Nephron progenitor cell (in vitro differentiated cells): ENCODE results near the gene FAM193B.
"Not testable (repeated sequence)": the region's sequence is repeated elsewhere in the genome, so short reads cannot be mapped to it uniquely, and the experiment has no call there.

Experiments
- DNase-seq: peaks from one replicate; pipeline ENCODE4 v3.0.0; 2021
- H3K27ac Mint-ChIP-seq: 2 replicates; pipeline ENCODE4 v1.8.0; 2021; ENCODE audit warnings: mild to moderate bottlenecking, moderate library complexity, mixed read lengths
- H3K27me3 Mint-ChIP-seq: 2 replicates; pipeline ENCODE4 v1.8.0; 2021; ENCODE audit warnings: mild to moderate bottlenecking, low read depth, mixed read lengths; ENCODE audit not compliant: poor library complexity
- H3K36me3 Mint-ChIP-seq: 2 replicates; pipeline ENCODE4 v1.8.0; 2021; ENCODE audit warnings: low read depth, mixed read lengths
- H3K4me1 Mint-ChIP-seq: 2 replicates; pipeline ENCODE4 v1.8.0; 2021; ENCODE audit warnings: mixed read lengths
- H3K4me3 Mint-ChIP-seq: 2 replicates; pipeline ENCODE4 v1.8.0; 2021; ENCODE audit warnings: mild to moderate bottlenecking, moderate library complexity, mixed read lengths
- H3K9me3 Mint-ChIP-seq: 2 replicates; pipeline ENCODE4 v1.8.0; 2021; ENCODE audit warnings: mild to moderate bottlenecking, moderate library complexity, mixed read lengths
- TF ChIP-seq, protein P1 (sequence below): fragments of 200-600 bp; sonication (generic); IDR thresholded peaks from 2 replicates; pipeline ENCODE4 v1.5.0; 2021; ENCODE audit warnings: antibody characterized with exemption

Gene FAM193B

DNA sequence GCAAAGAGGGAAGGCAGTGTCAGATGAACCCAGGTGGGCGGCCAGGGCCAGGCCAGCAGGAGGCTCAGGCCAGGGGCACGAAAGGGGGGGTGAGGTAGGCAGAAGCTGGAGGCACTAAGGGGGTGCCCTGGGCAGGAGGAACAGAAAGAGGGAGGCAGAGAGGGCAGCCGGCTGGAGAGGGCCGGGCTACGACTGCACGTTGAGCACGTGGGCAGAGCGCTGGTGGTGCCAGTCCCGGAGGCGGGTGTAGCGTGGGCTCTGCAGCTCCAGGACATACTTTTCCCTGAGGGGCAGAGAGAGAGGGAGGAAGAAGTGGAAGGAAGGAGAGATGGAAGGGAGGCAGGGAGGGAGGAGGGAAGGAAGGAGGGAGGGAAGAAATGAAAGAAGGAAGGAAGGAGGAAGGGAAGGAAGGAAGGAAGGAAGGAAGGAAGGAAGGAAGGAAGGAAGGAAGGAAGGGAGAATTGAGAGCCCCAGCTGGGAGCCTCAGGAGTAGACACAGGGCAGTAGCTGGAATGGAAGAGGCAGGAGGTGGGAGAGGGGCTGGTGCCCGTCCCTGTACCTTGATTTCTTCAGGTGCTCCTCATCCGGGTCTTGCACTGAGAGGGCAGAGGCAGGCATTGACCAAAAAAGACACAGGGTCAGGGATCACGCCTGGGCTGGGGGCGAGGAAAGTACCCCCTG, 63.9 kb downstream of the FAM193B start:
- Mint-ChIP-seq H3K27me3 (no peaks in the 10 kb centered on the region), H3K4me1 (peaks cover 41% of the 10 kb centered on the region), H3K27ac (no peak overlapping the region), H3K4me3 (no peak overlapping the region), H3K36me3 (peaks cover 26% of the 10 kb centered on the region), H3K9me3 (no peaks in the 10 kb centered on the region)
- TF ChIP-seq, protein P1, sequence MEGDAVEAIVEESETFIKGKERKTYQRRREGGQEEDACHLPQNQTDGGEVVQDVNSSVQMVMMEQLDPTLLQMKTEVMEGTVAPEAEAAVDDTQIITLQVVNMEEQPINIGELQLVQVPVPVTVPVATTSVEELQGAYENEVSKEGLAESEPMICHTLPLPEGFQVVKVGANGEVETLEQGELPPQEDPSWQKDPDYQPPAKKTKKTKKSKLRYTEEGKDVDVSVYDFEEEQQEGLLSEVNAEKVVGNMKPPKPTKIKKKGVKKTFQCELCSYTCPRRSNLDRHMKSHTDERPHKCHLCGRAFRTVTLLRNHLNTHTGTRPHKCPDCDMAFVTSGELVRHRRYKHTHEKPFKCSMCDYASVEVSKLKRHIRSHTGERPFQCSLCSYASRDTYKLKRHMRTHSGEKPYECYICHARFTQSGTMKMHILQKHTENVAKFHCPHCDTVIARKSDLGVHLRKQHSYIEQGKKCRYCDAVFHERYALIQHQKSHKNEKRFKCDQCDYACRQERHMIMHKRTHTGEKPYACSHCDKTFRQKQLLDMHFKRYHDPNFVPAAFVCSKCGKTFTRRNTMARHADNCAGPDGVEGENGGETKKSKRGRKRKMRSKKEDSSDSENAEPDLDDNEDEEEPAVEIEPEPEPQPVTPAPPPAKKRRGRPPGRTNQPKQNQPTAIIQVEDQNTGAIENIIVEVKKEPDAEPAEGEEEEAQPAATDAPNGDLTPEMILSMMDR: no peak
- no peak for DNase-seq

DNA sequence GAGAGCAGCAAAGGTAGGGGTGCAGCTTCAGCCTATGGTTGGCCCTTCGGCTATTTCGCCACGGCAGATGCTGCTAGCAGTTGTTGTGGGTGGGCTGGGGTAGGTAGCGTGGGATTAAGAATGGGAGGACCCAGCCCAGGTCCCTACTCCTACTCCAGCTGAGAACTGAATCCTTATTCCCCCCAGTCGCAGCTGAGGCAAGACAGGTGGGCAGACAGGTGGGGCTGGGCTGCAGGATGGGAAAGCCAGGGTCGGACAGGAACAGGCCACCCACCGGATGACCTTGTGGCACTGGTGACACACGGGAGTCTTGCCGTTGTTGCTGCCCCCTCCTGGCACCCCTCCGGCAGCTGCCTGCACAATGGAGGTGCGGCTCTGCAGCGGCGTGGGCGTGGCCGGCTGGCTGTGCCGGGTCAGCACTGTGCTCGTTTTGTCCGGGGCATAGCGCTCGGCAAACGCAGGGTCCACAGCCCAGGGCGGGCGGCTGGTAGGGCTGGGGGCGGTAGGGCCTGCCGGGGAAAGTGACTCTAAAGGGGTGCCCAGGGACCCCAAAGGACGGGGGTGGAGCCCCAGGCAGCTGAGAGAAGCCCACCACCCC, 65.1 kb downstream of the FAM193B start:
- TF ChIP-seq, protein P1: no peak
- Mint-ChIP-seq H3K4me1 (peaks cover 42% of the 10 kb centered on the region), H3K27me3 (no peaks in the 10 kb centered on the region), H3K27ac (no peak overlapping the region), H3K4me3 (no peak overlapping the region), H3K36me3 (peaks cover 35% of the 10 kb centered on the region), H3K9me3 (no peaks in the 10 kb centered on the region)
- no peak for DNase-seq

DNA sequence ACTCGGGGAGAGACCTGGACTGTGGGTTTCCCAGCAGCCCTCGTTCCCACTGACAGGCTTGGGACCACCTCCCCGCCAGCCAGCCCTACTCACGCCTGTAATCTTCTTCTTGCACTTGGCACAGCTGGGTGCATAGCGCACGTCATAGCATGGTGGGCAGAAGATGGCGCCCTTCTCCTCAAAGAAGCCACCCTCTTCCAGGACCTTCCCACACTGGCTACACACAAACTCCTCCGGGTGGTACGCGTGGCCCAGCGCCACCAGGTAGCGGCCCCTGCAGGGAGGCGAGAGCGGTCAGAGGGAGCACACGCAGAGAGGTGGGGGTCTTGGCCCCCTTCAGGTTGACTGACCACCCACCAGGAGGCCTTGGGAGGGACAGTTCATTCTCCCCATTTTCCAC, 66.4 kb downstream of the FAM193B start:
- Mint-ChIP-seq H3K36me3 (peaks cover 41% of the 10 kb centered on the region), H3K4me1 (peaks cover 40% of the 10 kb centered on the region)

DNA sequence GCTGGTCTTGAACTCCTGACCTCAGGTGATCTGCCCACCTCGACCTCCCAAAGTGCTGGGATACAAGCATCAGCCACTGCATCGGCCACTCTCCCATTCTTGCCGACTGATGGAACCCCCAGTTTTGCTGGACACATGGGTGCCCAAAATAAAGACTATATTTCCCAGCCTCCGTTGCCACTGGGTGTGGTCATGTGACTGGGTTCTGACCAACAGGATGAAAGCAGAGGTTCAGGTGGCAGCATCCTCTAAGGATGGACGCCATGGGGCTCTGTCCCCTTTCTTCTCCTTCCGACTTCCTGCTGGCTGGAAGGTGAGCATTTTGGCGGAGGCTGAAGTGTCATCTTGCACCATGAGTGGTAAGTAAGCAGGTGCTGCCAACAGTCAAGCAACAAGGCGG, 67.2 kb downstream of the FAM193B start:
- Mint-ChIP-seq H3K36me3 (peaks cover 43% of the 10 kb centered on the region), H3K27me3 (no peaks in the 10 kb centered on the region), H3K9me3 (no peaks in the 10 kb centered on the region), H3K27ac (no peak overlapping the region), H3K4me1 (peaks cover 39% of the 10 kb centered on the region), H3K4me3 (no peak overlapping the region)
- TF ChIP-seq, protein P1: no peak
- DNase-seq: no peak

More for the DNA sequence above, 66.4 kb downstream of the FAM193B start:
- DNase-seq: no peak
- TF ChIP-seq, protein P1: no peak
- peak overlapping the region; percentile 36 for H3K27ac Mint-ChIP-seq
- H3K9me3 Mint-ChIP-seq: no peaks in the 10 kb centered on the region
- H3K4me3 Mint-ChIP-seq: no peak overlapping the region
- no peaks in the 10 kb centered on the region for H3K27me3 Mint-ChIP-seq

DNA sequence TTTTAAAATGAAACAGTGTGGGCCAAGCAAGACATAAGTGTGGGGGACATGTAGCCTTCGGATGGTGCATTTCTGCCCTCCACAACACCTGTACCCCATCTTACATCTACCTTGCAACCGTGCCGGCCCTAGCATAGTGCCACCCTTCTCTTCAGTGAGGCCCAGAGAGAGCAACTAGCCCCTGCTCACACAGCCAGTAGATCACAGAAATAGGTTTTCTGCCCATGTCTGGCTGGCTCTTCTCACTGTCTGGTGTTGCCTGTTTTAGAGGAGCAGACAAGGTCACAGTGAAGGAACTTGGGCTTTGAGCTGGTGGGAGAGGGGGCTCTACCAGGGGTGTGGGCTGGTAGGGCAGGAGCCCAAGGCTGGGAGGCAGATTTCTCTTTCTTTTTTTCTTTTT, 68.1 kb downstream of the FAM193B start:
- Mint-ChIP-seq H3K9me3 (no peaks in the 10 kb centered on the region), H3K36me3 (peaks cover 41% of the 10 kb centered on the region), H3K4me3 (no peak overlapping the region), H3K27me3 (no peaks in the 10 kb centered on the region), H3K4me1 (peaks cover 36% of the 10 kb centered on the region), H3K27ac (no peak overlapping the region)
- TF ChIP-seq, protein P1: no peak
- no peak for DNase-seq

DNA sequence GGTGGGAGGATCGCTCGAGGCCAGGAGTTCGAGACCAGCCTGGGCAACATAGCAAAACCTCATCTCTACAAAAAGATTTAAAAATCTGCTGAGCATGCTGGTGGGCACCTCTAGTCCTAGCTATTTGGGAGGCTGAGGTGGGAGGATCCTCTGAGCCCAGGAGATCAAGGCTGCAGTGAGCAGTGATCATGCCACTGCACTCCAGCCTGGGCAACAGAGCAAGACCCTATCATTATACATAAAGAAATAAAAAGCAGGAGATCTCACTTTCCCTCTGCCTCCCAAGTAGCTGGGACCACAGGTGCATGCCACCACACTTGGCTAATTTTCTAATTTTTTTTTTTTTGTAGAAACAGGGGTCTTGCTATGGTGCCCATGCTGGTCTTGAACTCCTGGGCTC, 68.6 kb downstream of the FAM193B start:
- not testable (repeated sequence) for H3K27me3 Mint-ChIP-seq, H3K9me3 Mint-ChIP-seq, DNase-seq, H3K4me3 Mint-ChIP-seq
- H3K36me3 Mint-ChIP-seq: peaks cover 39% of the 10 kb centered on the region
- peak overlapping the region; percentile 92 for H3K27ac Mint-ChIP-seq
- peaks cover 34% of the 10 kb centered on the region for H3K4me1 Mint-ChIP-seq
